IMR-90 (cell line): ENCODE measurements around the gene POMZP3. TPM values are rescaled to one million over a fixed set of nuclear protein-coding genes. Genes with fewer than 3 reads are reported as not detected.
"Not testable (repeated sequence)": the region's sequence is repeated elsewhere in the genome, so short reads cannot be mapped to it uniquely, and the experiment has no call there.

ENCODE experiments used
- ATAC-seq: fragments of 200-7000 bp; cut with Tn5 transposase; 2 replicates; pipeline ENCODE4 v1.9.1; 2020; ENCODE audit warnings: low read depth, mild to moderate bottlenecking, moderate library complexity
- BruUV-seq: library from RNA; stranded (reverse); fragments of 400-500 nt; replicated peaks from 2 replicates; lab custom pipeline; 2021; lab: Mats Ljungman, UMichigan
- CTCF ChIA-PET: fragments of 300-600 bp; formaldehyde crosslinking; extraction: SDS; loops from one replicate; lab custom pipeline; 2021; ENCODE audit warnings: antibody characterized with exemption; lab: Yijun Ruan, JAX
- POLR2A ChIA-PET: fragments of 300-600 bp; sonication (Branson Sonifier 250); formaldehyde crosslinking; loops from one replicate; lab custom pipeline; 2022; ENCODE audit warnings: antibody characterized with exemption; ENCODE audit not compliant: unreplicated experiment; lab: Charles Lee
- DNase-seq: peaks from one replicate; pipeline ENCODE4 v3.0.0; 2013
- H2AFZ ChIP-seq: replicated peaks from 2 replicates; pipeline ENCODE3; 2013; ENCODE audit warnings: low read length, mild to moderate bottlenecking; ENCODE audit not compliant: poor library complexity
- H2AK5ac ChIP-seq: 2 replicates; pipeline ENCODE4 v1.6.1; 2013; ENCODE audit warnings: low read depth, low read length, inconsistent platforms
- H2AK9ac ChIP-seq: replicated peaks from 2 replicates; pipeline ENCODE3; 2013; ENCODE audit warnings: mild to moderate bottlenecking, low read depth, low read length, moderate library complexity; ENCODE audit not compliant: poor library complexity
- H2BK120ac ChIP-seq: 2 replicates; pipeline ENCODE4 v1.6.1; 2013; ENCODE audit warnings: low read depth, low read length, inconsistent platforms
- H2BK15ac ChIP-seq: 3 replicates; pipeline ENCODE4 v1.6.1; 2013; ENCODE audit warnings: low read depth, low read length, inconsistent platforms
- H2BK20ac ChIP-seq: 2 replicates; pipeline ENCODE4 v1.6.1; 2013; ENCODE audit warnings: low read depth, mild to moderate bottlenecking, inconsistent platforms, low read length, moderate library complexity
- H2BK5ac ChIP-seq: 2 replicates; pipeline ENCODE4 v1.6.1; 2013; ENCODE audit warnings: mild to moderate bottlenecking, low read depth, low read length, inconsistent platforms; ENCODE audit not compliant: poor library complexity, severe bottlenecking
- H3K14ac ChIP-seq: replicated peaks from 2 replicates; pipeline ENCODE4 v1.6.1; 2013; ENCODE audit warnings: low read depth, low read length, inconsistent platforms
- H3K18ac ChIP-seq: 2 replicates; pipeline ENCODE4 v1.6.1; 2013; ENCODE audit warnings: low read depth, low read length, control low read depth
- H3K23ac ChIP-seq: 2 replicates; pipeline ENCODE4 v1.6.1; 2013; ENCODE audit warnings: low read depth, low read length, inconsistent platforms
- H3K27ac ChIP-seq: 2 replicates; pipeline ENCODE4 v1.5.1; 2013; ENCODE audit warnings: mild to moderate bottlenecking, control low read depth, low read length; ENCODE audit not compliant: insufficient read depth
- H3K27me3 ChIP-seq: 2 replicates; pipeline ENCODE4 v1.6.1; 2013; ENCODE audit warnings: low read length; ENCODE audit not compliant: control insufficient read depth, insufficient read depth
- H3K36me3 ChIP-seq: 2 replicates; pipeline ENCODE4 v1.6.1; 2013; ENCODE audit warnings: low read length, mixed read lengths; ENCODE audit not compliant: control insufficient read depth, insufficient read depth
- H3K4ac ChIP-seq: 2 replicates; pipeline ENCODE4 v1.6.1; 2013; ENCODE audit warnings: low read depth, low read length, inconsistent platforms
- H3K4me1 ChIP-seq: 2 replicates; pipeline ENCODE4 v1.6.1; 2013; ENCODE audit warnings: low read length, mixed read lengths; ENCODE audit not compliant: control insufficient read depth, insufficient read depth
- H3K4me2 ChIP-seq: 2 replicates; pipeline ENCODE4 v1.6.1; 2013; ENCODE audit warnings: low read depth, mild to moderate bottlenecking, control low read depth, low read length, moderate library complexity
- H3K4me3 ChIP-seq: 2 replicates; pipeline ENCODE4 v1.5.1; 2013; ENCODE audit warnings: low read depth, mild to moderate bottlenecking, control low read depth, low read length, moderate library complexity; ENCODE audit not compliant: insufficient read depth
- H3K56ac ChIP-seq: 2 replicates; pipeline ENCODE4 v1.6.1; 2013; ENCODE audit warnings: low read length, inconsistent platforms; ENCODE audit not compliant: insufficient read depth; ENCODE audit errors: extremely low read depth
- H3K79me1 ChIP-seq, 2 experiments: 2 replicates each; pipeline ENCODE4 v1.6.1; 2013; ENCODE audit warnings: low read length in 2 of 2, inconsistent platforms in 1 of 2, low read depth in 1 of 2
- H3K9ac ChIP-seq: 2 replicates; pipeline ENCODE4 v1.6.1; 2013; ENCODE audit warnings: low read depth, low read length, control low read depth
- H3K9me1 ChIP-seq: 2 replicates; pipeline ENCODE4 v1.6.1; 2013; ENCODE audit warnings: low read length, inconsistent platforms; ENCODE audit not compliant: insufficient read depth
- H3K9me3 ChIP-seq: 2 replicates; pipeline ENCODE4 v1.6.1; 2013; ENCODE audit warnings: low read length; ENCODE audit not compliant: control insufficient read depth, insufficient read depth
- H4K20me1 ChIP-seq: 2 replicates; pipeline ENCODE4 v1.6.1; 2013; ENCODE audit warnings: low read length, inconsistent platforms; ENCODE audit not compliant: insufficient read depth
- H4K5ac ChIP-seq: 2 replicates; pipeline ENCODE4 v1.6.1; 2013; ENCODE audit warnings: mild to moderate bottlenecking, low read depth, low read length, control low read depth
- H4K8ac ChIP-seq, 2 experiments: 2 replicates each; pipeline ENCODE4 v1.6.1; 2013; ENCODE audit warnings: low read depth in 2 of 2, low read length in 2 of 2, control low read depth in 1 of 2, inconsistent platforms in 1 of 2
- H4K91ac ChIP-seq: 2 replicates; pipeline ENCODE4 v1.6.1; 2013; ENCODE audit warnings: low read depth, low read length, inconsistent platforms; ENCODE audit not compliant: insufficient read depth
- WGBS, 2 experiments: methylation state at CpG; one replicate each; pipeline versions ENCODE4 v1.1.5 to v1.1.7; 2013; ENCODE audit warnings: missing lambda C conversion rate in 2 of 2; ENCODE audit not compliant: insufficient read length in 1 of 2; ENCODE audit errors: extremely low coverage in 2 of 2; 5-methylcytosine and 5-hydroxymethylcytosine counted together
- dilution Hi-C: fragments of 300-500 bp; cut with HindIII; formaldehyde crosslinking; loops from one replicate; pipeline ENCODE4 v1.14.3; 2018; ENCODE audit warnings: low sequenced_read_pairs; ENCODE audit not compliant: unreplicated experiment
- in situ Hi-C: fragments of 300-500 bp; cut with MboI; formaldehyde crosslinking; loops from 3 replicates; pipeline ENCODE4 v1.14.3; 2019; ENCODE audit warnings: low sequenced_read_pairs, inconsistent platforms, mixed read lengths
- intact Hi-C: fragments of 100-400 bp; cut with micrococcal nuclease; formaldehyde crosslinking; loops from 2 replicates; pipeline ENCODE4 v1.10.0; 2022
- polyA plus RNA-seq, 3 experiments: library from polyadenylated mRNA; depleted of rRNA; stranded (reverse); fragments of >200 nt; gene quantifications; 2 replicates each; pipeline ENCODE4 v1.2.3, GENCODE V29; 2012; ENCODE audit warnings: low replicate concordance in 1 of 3
- total RNA-seq: library from RNA; depleted of rRNA; stranded (reverse); fragments of >200 nt; gene quantifications from 2 replicates; pipeline ENCODE4 v1.2.3, GENCODE V29; 2012

Gene POMZP3
- total and polyA plus RNA-seq, 2 of the 4 experiments (the other 2 are of a cell fraction): 1.4 to 4.8 TPM

GRCh38 chr7:76565001-76565400 is 62.1 kb downstream of the POMZP3 start:
- H2BK5ac ChIP-seq, ATAC-seq, H3K4me2 ChIP-seq, H2AK5ac ChIP-seq, H2BK15ac ChIP-seq, H4K8ac ChIP-seq, H3K4me3 ChIP-seq, intact Hi-C loops, H3K79me1 ChIP-seq, H3K9ac ChIP-seq, H4K5ac ChIP-seq, H2BK120ac ChIP-seq, H3K14ac ChIP-seq, H3K9me3 ChIP-seq, POLR2A ChIA-PET, H3K4ac ChIP-seq, in situ Hi-C loops, H3K27me3 ChIP-seq, H4K20me1 ChIP-seq, DNase-seq, CTCF ChIA-PET, H3K56ac ChIP-seq, H3K23ac ChIP-seq, dilution Hi-C loops, H3K36me3 ChIP-seq, H3K18ac ChIP-seq, H3K4me1 ChIP-seq, H2BK20ac ChIP-seq, H2AFZ ChIP-seq, H2AK9ac ChIP-seq, BruUV-seq, H4K91ac ChIP-seq, H3K27ac ChIP-seq, H3K9me1 ChIP-seq: not testable (repeated sequence)
- no CpG with 5 or more reads among the region's 3 CpGs for WGBS, 2 experiments

- dilution Hi-C loops, H3K4ac ChIP-seq: not testable (repeated sequence)
These were observed 65.7 kb downstream of the POMZP3 start for GRCh38 chr7:76561342-76561741.

More at GRCh38 chr7:76561342-76561741, 65.7 kb downstream of the POMZP3 start:
- H2AK5ac ChIP-seq, H3K56ac ChIP-seq, H3K4me2 ChIP-seq, H3K4me3 ChIP-seq, H3K27ac ChIP-seq, H3K23ac ChIP-seq, BruUV-seq, H2BK20ac ChIP-seq, H2BK120ac ChIP-seq, ATAC-seq, H3K9ac ChIP-seq, H2AFZ ChIP-seq, POLR2A ChIA-PET, H2BK5ac ChIP-seq, H4K8ac ChIP-seq, H3K14ac ChIP-seq, H3K36me3 ChIP-seq, H4K5ac ChIP-seq, H3K9me1 ChIP-seq, in situ Hi-C loops, DNase-seq, H4K91ac ChIP-seq, H4K20me1 ChIP-seq, H3K4me1 ChIP-seq, H2BK15ac ChIP-seq, intact Hi-C loops, H2AK9ac ChIP-seq, H3K27me3 ChIP-seq, H3K18ac ChIP-seq, H3K79me1 ChIP-seq, H3K9me3 ChIP-seq, CTCF ChIA-PET: not testable (repeated sequence)
- no CpG with 5 or more reads among the region's 3 CpGs for WGBS, 2 experiments
